ENCODE data around the gene UVRAG.
"Not testable (repeated sequence)": the region's sequence is repeated elsewhere in the genome, so short reads cannot be mapped to it uniquely, and the experiment has no call there.

UVRAG gene

GRCh38 chr11:76081084-76081483, 266.1 kb downstream of the UVRAG start:
- not testable (repeated sequence) for DNase-seq

DNA sequence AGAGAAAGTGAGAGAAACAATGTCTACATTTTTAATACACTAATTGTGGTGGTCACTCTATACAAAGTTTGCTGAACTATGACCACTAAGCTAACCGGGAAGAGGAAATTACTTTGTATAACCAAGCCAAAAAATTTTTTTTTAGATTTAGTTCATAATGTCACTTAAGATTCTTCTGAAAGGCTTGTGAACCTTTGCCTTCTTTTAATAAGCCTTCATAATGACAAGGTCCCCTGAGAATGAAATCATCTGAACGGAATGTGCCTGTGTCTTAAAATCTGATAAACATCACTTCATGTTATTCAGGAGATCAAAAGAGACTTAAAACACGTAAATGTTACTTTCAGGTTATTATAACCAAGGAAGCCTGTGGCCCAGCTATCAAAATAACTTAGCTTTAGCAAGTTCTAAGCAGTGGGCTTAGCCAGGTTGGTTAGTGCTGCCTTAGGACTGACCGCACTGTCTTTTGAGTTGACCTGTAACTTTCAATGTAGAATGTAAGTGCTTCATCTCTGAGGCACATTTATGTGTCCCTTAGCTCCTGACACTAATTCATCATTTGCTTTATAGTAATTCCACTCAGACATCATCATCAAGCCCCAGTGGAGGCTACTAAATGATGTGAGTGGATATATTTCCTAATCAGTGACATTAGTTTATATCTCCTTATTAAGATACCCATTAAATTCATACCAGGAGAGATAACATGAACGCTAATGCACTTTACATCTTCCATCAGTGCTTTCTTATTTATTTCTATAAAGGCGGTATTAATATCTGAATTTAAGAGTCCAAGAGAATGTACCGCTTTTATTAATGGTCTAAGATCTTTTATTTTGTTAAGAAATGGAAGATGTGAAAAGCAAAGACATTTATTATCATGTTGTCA, 268.8 kb downstream of the UVRAG start:
- no peak for DNase-seq

- DNase-seq: no peak
These were observed 270.3 kb downstream of the UVRAG start for GRCh38 chr11:76085270-76085669.

- no peak for DNase-seq
These were observed 272.0 kb downstream of the UVRAG start for GRCh38 chr11:76086743-76087635.

DNA sequence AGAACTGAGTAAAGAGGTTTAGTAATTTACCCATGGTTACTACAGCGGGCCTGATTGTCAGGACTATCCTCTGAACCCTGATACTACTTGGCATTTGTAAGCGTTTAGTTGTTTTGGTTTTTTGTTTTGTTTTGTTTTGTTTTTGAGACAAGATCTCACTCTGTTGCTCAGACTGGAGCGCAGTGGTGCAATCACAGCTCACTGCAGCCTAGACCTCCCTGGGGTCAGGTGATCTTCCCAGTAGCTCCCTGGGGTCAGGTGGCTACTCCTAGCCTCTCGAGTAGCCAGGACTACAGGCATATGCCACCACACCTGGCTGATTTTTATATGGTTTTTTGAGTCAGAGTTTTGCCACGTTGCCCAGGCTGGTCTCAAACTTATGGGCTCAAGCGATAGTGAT, 272.7 kb downstream of the UVRAG start:
- DNase-seq: no peak

- DNase-seq: no peak
These were observed 273.5 kb downstream of the UVRAG start for GRCh38 chr11:76088511-76088910.

DNA sequence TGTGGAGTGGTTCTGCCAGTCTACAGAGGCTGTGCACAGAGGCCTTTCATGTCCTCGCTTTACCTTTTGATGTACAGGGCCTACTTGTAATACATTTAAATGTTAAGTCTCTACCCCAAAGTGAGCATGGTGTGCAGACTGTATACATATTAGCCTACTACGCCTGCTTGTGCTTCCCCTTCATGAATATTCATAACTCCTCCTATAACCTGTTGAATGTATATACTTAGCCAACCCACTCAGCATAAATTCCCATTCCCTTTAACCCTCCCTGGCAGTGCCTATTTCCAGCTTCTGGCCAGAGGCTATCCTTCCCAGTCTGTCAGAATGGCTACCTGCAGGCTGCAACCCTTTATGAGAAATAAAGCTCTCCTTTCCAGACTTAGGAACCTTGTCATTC, 275.2 kb downstream of the UVRAG start:
- no peak for DNase-seq

- no peak for DNase-seq
These were observed 275.8 kb downstream of the UVRAG start for GRCh38 chr11:76090821-76091220.

DNA sequence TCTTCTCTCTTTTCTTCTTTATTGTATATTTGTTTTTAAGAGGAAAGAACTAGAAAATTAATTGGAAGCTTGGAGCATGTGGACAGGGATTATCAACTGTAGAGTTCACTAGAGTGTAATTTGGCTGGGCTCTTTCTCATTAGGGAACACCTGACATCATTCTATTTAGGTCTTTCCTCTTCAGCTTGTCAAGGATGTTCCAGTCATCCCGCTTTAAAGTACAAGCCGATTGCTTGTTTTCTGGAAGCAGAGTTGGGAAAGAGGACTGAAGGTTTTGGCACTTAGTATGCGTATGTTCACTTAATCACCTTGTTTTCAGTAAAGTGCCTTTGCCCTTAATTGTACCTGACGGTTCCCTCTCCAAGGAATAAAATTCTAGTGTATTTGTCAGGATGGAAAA, 279.7 kb downstream of the UVRAG start:
- no peak for DNase-seq

DNA sequence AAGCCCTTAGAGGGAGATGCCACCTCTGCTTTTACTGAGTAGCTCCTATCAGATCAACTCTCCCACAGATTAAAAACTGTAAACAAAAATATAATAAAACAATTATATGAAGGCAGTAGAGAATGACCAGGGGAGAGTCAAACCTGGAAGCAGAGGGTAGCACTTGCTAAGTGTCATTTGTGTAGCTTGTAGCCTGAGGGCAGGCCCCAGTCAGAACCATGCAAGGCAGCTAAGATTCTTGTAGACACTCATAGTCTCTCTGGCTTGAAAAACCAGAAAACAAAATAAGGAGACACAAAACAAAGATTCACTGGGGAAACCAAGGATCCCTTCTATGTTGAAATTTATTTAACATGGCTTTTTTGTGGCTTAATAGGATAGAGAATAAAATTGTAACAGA, 280.9 kb downstream of the UVRAG start:
- DNase-seq: no peak

DNA sequence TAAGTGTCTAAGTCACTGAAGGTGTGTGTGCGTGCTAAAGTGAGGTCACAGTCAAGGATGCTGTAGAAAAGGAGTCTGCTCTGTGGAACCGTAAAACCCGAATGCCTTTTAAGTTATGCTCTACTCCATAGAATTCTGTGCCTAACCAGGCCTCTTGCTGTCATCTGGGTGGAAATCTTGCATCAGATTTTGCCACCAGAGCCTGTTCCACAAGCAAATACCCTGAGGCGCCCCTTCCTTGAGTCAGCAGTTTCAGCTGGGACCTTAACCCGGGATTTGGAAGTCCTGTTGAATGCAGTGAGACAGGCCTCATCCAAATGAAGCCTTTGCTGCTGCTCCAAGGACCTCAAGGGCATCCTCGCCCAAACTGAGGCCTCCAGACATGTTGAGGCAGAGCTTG, 281.5 kb downstream of the UVRAG start:
- DNase-seq: no peak

DNA sequence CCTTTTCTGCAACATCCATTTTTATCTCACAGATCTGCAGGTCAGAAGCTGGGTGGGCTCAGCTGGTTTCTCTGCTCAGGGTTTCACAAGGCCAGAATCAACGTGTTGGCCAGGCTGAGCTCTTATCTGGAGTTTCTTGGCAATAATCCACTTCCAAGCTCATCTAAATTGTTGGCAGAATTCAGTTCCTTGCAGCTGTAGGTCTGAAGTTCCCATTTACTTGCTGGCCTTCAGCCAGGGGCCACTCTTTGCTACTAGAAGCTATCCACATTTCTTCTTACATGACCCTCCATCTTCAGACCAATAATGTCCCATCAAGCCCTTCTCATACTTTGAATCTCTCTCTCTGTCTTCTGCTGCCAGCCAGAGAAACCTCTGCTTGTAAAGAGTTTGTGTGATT, 287.8 kb downstream of the UVRAG start:
- no peak for DNase-seq

- DNase-seq: no peak
These were observed 288.4 kb downstream of the UVRAG start for GRCh38 chr11:76103460-76103859.

- DNase-seq: no peak
These were observed 289.3 kb downstream of the UVRAG start for GRCh38 chr11:76104285-76104684.

DNA sequence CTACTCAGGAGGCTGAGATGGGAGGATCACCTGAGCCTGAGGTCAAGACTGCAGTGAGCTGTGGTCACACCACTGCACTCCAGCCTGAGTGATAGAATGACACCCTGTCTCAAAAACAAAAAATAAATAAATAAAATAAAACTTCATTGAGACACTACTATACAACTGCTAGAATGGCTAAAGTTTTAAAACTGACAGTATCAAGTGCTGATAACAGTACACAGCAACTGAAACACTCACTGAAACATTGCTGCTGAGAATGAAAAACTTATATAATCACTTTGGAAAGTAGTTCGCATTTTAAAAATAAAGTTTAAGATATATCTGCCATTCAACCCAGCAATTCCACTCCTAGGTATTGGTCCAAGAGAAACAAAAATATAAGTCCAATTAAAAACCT, 290.6 kb downstream of the UVRAG start:
- no peak for DNase-seq

- no peak for DNase-seq
These were observed 293.0 kb downstream of the UVRAG start for GRCh38 chr11:76107971-76108370.

- DNase-seq: no peak
These were observed 299.2 kb downstream of the UVRAG start for GRCh38 chr11:76114238-76114637.

DNA sequence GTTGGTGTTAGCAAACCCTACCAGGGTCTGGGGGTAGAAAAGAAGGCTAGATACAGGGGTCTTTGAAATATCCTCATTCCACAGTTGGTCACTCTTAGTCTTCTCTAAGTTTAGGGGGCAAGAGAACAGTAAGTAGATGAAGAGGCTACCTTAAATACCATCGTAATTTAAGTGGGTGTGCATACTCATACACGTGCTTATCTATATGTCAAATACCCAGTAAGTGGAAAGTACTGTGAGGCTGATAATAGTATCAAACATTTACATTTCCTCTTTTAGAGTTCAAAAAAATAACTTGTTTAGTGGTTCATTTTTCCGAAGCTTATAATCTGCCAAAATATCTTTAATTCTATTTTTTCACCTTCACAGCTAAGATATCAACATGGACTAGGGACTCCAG, 300.5 kb downstream of the UVRAG start:
- no peak for DNase-seq

DNA sequence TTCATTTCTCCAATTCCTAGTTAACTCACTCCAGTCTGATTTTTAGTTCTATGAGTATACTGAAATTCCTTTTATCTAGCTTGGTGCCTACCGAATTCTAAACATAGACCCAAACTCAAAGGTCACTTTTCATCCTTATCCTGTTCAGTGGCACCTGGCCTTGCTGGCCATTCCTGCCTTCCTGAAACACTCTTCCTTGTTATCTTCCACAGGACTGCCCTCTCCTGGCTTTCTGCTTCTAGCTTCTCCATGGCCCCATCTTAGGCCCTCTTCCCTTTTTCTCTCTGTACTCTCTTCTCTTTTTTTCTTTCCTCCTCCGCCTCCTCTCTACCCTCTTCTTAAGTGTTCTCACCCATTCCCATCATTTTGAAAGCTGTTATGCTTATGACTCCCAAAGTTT, 304.0 kb downstream of the UVRAG start:
- DNase-seq: no peak

- DNase-seq: no peak
These were observed 304.8 kb downstream of the UVRAG start for GRCh38 chr11:76119779-76120178.

DNA sequence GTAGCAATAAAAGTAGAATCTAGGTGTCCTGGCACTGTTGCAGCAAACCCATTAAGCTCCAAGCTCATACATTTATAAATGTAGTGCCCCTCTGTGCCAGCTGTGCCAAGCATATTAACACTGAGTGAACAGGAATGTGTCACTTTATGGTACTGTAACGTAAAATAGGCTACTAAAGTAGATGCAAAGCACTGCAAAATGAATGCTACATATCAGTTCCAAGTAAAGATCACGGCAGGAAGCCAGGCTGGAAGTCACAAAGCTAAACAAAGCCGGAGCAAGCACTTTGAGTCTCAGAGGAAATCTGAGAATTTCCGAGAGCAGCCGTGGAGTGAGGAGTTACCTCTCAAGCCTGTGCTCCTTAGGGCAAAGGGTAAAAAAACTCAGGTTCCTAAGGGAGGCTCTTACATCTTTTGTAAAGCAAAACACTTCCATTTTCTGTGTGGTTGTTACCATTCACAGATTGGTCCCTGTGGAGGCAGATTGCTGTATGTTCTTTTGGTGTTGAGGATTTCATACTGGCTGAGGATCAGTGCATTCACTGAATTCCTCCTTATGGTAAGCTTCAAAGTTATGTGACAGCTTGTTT, 305.6 kb downstream of the UVRAG start:
- no peak for DNase-seq

GRCh38 chr11:76123248-76123647, 308.2 kb downstream of the UVRAG start:
- DNase-seq: no peak

- DNase-seq: no peak
These were observed 310.1 kb downstream of the UVRAG start for GRCh38 chr11:76124905-76125770.

Data from activated CD4-positive, alpha-beta T cell treated with anti-CD3 and anti-CD28 coated beads, Interleukin-2, amount 50 U/mL, for 4 hours (primary cell).